Ishikawa (cell line): ENCODE data around the gene RAB8B.

Source experiments
- CEBPB ChIP-seq: IDR thresholded peaks from 2 replicates; pipeline ENCODE4 v1.6.1; 2012
- CREB1 ChIP-seq: IDR thresholded peaks from 2 replicates; pipeline ENCODE4 v1.6.1; 2012; ENCODE audit warnings: low read depth
- EGR1 ChIP-seq: IDR thresholded peaks from 2 replicates; pipeline ENCODE4 v1.6.1; 2012
- EP300 ChIP-seq: IDR thresholded peaks from 2 replicates; pipeline ENCODE4 v1.6.1; 2012; ENCODE audit warnings: borderline replicate concordance
- FOXM1 ChIP-seq: IDR thresholded peaks from 2 replicates; pipeline ENCODE4 v1.6.1; 2012; ENCODE audit warnings: low read depth, borderline replicate concordance
- MAX ChIP-seq: IDR thresholded peaks from 2 replicates; pipeline ENCODE4 v1.6.1; 2012
- NFIC ChIP-seq: IDR thresholded peaks from 2 replicates; pipeline ENCODE4 v1.6.1; 2012
- RAD21 ChIP-seq: IDR thresholded peaks from 2 replicates; pipeline ENCODE4 v1.6.1; 2012; ENCODE audit warnings: low read depth
- TAF1 ChIP-seq: IDR thresholded peaks from 2 replicates; pipeline ENCODE4 v1.6.1; 2012; ENCODE audit warnings: low read depth, mild to moderate bottlenecking
- TCF12 ChIP-seq: IDR thresholded peaks from 2 replicates; pipeline ENCODE4 v1.6.1; 2012; ENCODE audit warnings: low read depth
- TEAD4 ChIP-seq: IDR thresholded peaks from 2 replicates; pipeline ENCODE4 v1.6.1; 2012
- USF1 ChIP-seq: IDR thresholded peaks from 2 replicates; pipeline ENCODE4 v1.6.1; 2012
- YY1 ChIP-seq: IDR thresholded peaks from 2 replicates; pipeline ENCODE4 v1.6.1; 2012; ENCODE audit warnings: low read depth
- ZBTB7A ChIP-seq: IDR thresholded peaks from 2 replicates; pipeline ENCODE4 v1.6.1; 2012; ENCODE audit warnings: low read depth
- TF ChIP-seq, protein P1 (sequence below): IDR thresholded peaks from 2 replicates; pipeline ENCODE4 v1.6.1; 2012; ENCODE audit warnings: low read depth, mild to moderate bottlenecking

Gene RAB8B

DNA sequence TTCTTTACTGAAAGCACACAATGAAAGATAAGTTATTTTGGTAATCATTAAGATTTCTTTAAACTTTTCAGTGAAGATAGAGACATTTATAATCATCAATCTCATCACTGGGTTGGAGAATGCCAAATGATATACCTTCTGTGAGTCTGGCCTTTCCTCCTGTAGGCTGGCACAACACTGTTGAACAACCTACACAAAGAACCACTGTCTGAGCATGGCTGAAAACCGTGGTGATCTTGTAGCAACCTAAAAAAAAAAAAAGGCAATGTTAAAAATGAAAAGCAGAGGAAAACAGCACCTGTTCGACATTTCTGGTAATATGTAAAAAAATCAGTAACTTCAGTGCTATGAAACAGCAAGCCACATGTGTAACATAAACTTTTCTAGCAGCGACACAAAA lies 33.9 kb upstream of the RAB8B start:
- TF ChIP-seq, protein P1, sequence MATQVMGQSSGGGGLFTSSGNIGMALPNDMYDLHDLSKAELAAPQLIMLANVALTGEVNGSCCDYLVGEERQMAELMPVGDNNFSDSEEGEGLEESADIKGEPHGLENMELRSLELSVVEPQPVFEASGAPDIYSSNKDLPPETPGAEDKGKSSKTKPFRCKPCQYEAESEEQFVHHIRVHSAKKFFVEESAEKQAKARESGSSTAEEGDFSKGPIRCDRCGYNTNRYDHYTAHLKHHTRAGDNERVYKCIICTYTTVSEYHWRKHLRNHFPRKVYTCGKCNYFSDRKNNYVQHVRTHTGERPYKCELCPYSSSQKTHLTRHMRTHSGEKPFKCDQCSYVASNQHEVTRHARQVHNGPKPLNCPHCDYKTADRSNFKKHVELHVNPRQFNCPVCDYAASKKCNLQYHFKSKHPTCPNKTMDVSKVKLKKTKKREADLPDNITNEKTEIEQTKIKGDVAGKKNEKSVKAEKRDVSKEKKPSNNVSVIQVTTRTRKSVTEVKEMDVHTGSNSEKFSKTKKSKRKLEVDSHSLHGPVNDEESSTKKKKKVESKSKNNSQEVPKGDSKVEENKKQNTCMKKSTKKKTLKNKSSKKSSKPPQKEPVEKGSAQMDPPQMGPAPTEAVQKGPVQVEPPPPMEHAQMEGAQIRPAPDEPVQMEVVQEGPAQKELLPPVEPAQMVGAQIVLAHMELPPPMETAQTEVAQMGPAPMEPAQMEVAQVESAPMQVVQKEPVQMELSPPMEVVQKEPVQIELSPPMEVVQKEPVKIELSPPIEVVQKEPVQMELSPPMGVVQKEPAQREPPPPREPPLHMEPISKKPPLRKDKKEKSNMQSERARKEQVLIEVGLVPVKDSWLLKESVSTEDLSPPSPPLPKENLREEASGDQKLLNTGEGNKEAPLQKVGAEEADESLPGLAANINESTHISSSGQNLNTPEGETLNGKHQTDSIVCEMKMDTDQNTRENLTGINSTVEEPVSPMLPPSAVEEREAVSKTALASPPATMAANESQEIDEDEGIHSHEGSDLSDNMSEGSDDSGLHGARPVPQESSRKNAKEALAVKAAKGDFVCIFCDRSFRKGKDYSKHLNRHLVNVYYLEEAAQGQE: no peak

GRCh38 chr15:63156086-63156710 lies 33.2 kb upstream of the RAB8B start:
- TF ChIP-seq MAX (no peak), YY1 (no peak), CEBPB (no peak), ZBTB7A (no peak), NFIC (no peak), TEAD4 (no peak), TCF12 (no peak), RAD21 (no peak), EGR1 (no peak), USF1 (no peak), EP300 (no peak), CREB1 (no peak), FOXM1 (no peak), TAF1 (no peak)
- TF ChIP-seq, protein P1: no peak

GRCh38 chr15:63156755-63157117 lies 32.7 kb upstream of the RAB8B start:
- TF ChIP-seq TEAD4 (peak; percentile 36; the same call in 1 of the 2 replicates), CEBPB (no peak)

GRCh38 chr15:63157118-63157843 lies 32.1 kb upstream of the RAB8B start, which contains the start of gene RPS27L:
Gene RPS27L (minus strand): TSS chr15:63157477. CDS start chr15:63157405, 72 bp downstream.
- TF ChIP-seq CEBPB: no peak; the same call in 1 of the 2 replicates
- TF ChIP-seq EGR1: peak; percentile 22
- no peak for TF ChIP-seq NFIC
- TF ChIP-seq USF1: no peak
- TF ChIP-seq TEAD4: no peak
- no peak for TF ChIP-seq FOXM1
- TF ChIP-seq MAX: peak; percentile 90
- TF ChIP-seq, protein P1: no peak
- TF ChIP-seq ZBTB7A: peak; percentile 67; the same call in 1 of the 2 replicates
- TF ChIP-seq TCF12: peak; percentile 60; the same call in 1 of the 2 replicates
- no peak for TF ChIP-seq RAD21
- peak; percentile 95 for TF ChIP-seq TAF1
- peak; percentile 16; the same call in 1 of the 2 replicates for TF ChIP-seq EP300
- TF ChIP-seq YY1: peak; percentile 49; the same call in 1 of the 2 replicates
- no peak for TF ChIP-seq CREB1
